Embryonic facial prominence (tissue), 1 donor: ENCODE data around the gene DOCK4.
"Not testable (repeated sequence)": the region's sequence is repeated elsewhere in the genome, so short reads cannot be mapped to it uniquely, and the experiment has no call there.

Experiments
- DNase-seq: peaks from one replicate; pipeline ENCODE4 v3.0.0-alpha.2; 2016; ENCODE audit errors: extremely low spot score

The DOCK4 gene

GRCh38 chr7:112136271-112137008 is 69.8 kb downstream of the DOCK4 start:
- DNase-seq: no peak

GRCh38 chr7:112135815-112136214 is 70.4 kb downstream of the DOCK4 start:
- no peak for DNase-seq

- no peak for DNase-seq
Measured at GRCh38 chr7:112134039-112134438, 72.2 kb downstream of the DOCK4 start.

- no peak for DNase-seq
Measured at GRCh38 chr7:112133328-112133727, 72.9 kb downstream of the DOCK4 start.

GRCh38 chr7:112132051-112132694 is 74.0 kb downstream of the DOCK4 start:
- no peak for DNase-seq

GRCh38 chr7:112130729-112131410 is 75.3 kb downstream of the DOCK4 start:
- DNase-seq: no peak

- no peak for DNase-seq
Measured at GRCh38 chr7:112129655-112130323, 76.4 kb downstream of the DOCK4 start.

- DNase-seq: not testable (repeated sequence)
Measured at GRCh38 chr7:112128461-112129425, 77.5 kb downstream of the DOCK4 start.

GRCh38 chr7:112128041-112128440 is 78.2 kb downstream of the DOCK4 start:
- not testable (repeated sequence) for DNase-seq

- no peak for DNase-seq
Measured at GRCh38 chr7:112125250-112125649, 80.9 kb downstream of the DOCK4 start.

GRCh38 chr7:112124061-112124766 is 82.0 kb downstream of the DOCK4 start:
- DNase-seq: no peak

GRCh38 chr7:112122798-112123197 is 83.4 kb downstream of the DOCK4 start:
- DNase-seq: no peak

- DNase-seq: no peak
Measured at GRCh38 chr7:112122144-112122543, 84.1 kb downstream of the DOCK4 start.

GRCh38 chr7:112121318-112121717 is 84.9 kb downstream of the DOCK4 start:
- no peak for DNase-seq

- DNase-seq: no peak
Measured at GRCh38 chr7:112120696-112121217, 85.4 kb downstream of the DOCK4 start.

GRCh38 chr7:112118581-112119566 is 87.3 kb downstream of the DOCK4 start:
- no peak for DNase-seq

- no peak for DNase-seq
Measured at GRCh38 chr7:112116894-112117293, 89.3 kb downstream of the DOCK4 start.

- DNase-seq: no peak
Measured at GRCh38 chr7:112116358-112116757, 89.8 kb downstream of the DOCK4 start.

- no peak for DNase-seq
Measured at GRCh38 chr7:112115880-112116279, 90.3 kb downstream of the DOCK4 start.
